HG03378 (cell line): Measurements from ENCODE around the gene OR2J2.
"Not testable (repeated sequence)": the region's sequence is repeated elsewhere in the genome, so short reads cannot be mapped to it uniquely, and the experiment has no call there.

Experiments
- ATAC-seq: cut with Tn5 transposase; IDR thresholded peaks from one replicate; pipeline ENCODE4 v1.9.1; 2021; ENCODE audit warnings: mild to moderate bottlenecking, moderate library complexity; ENCODE audit not compliant: unreplicated experiment

Gene OR2J2

DNA sequence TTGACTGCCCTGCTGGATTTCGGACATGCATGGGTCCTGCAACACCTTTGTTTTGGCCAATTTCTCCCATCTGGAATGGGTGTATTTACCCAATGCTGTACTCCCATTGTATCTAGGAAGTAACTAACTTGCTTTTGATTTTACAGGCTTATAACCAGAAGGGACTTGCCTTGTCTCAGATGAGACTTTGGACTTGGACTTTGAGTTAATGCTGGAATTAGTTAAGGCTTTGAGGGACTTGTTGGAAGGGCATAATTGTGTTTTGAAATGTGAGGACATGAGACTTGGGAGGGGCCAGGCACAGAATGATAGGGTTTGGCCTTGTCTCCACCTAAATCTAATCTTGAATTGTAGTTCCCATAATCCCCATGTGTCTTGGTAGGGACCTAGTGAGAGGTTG is 47.3 kb downstream of the OR2J2 start:
- not testable (repeated sequence) for ATAC-seq
